NCI-H524 (cell line): ENCODE results near the gene BRIP1.
A peak's percentile ranks its signal among the peaks of the same experiment; 100 is the strongest.
"Not testable (repeated sequence)": the region's sequence is repeated elsewhere in the genome, so short reads cannot be mapped to it uniquely, and the experiment has no call there.

Experiments
- DNase-seq, 2 experiments: peaks; one replicate each; lab custom pipeline; 2025; lab: John Stamatoyannopoulos, UW

The BRIP1 gene

GRCh38 chr17:61862975-61863800, at the start of gene BRIP1:
Gene BRIP1 (minus strand): TSS chr17:61863528. CDS start chr17:61861539, 1,989 bp downstream.
- DNase-seq = peak; percentile 96 to 97

- no peak for DNase-seq
These were observed 45.1 kb upstream of the BRIP1 start for GRCh38 chr17:61908292-61909037.

- DNase-seq = no peak
These were observed 44.0 kb upstream of the BRIP1 start for GRCh38 chr17:61907361-61907760.

DNA sequence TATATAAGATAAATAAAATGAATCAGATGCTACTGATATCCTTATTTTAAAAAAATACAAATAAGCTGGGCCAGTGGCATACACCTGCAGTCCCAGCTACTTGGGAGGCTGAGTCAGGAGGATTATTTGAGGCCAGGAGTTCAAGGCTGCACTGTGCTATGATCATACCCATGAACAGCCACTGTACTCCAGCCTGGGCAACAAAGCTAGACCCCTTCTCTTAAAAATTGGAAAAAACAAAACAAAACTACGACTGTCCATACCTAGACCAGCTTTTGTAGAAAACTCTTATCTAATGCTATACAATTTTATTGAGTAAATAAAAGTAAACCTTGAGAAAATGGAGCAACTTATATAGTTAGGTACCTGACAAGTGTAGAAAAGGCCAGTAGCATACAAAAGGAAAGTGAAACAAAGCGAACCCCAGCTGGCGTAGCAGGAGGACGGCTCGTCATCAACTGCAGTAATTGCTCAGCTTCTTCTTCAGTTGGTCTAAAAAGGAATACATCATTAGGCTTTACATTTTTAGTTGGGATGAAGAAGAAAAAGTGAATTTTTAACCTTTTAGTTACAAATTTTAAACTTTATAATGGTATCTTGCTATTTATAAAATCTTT, 40.9 kb upstream of the BRIP1 start:
- DNase-seq = no peak

- no peak for DNase-seq
These were observed 39.9 kb upstream of the BRIP1 start for GRCh38 chr17:61903251-61903650.

GRCh38 chr17:61897548-61898180, 34.3 kb upstream of the BRIP1 start:
- DNase-seq = no peak

DNA sequence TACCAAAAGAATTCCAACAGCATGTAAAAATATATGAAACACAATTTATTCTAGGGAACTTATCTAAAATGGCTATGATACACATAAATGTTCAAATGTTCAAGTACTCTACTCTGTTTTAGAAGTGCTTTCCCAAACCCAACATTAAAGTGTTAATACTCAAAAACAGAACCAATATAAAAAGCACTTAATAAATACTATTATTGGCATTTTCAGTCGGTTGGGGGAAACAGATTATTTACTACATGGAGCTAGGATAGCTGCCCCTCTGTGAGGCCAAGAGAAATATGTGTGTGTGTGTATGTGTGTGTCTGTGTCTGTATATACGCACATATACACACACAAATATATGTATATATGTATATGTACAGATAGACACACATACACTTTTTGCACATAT, 32.1 kb upstream of the BRIP1 start:
- no peak for DNase-seq

DNA sequence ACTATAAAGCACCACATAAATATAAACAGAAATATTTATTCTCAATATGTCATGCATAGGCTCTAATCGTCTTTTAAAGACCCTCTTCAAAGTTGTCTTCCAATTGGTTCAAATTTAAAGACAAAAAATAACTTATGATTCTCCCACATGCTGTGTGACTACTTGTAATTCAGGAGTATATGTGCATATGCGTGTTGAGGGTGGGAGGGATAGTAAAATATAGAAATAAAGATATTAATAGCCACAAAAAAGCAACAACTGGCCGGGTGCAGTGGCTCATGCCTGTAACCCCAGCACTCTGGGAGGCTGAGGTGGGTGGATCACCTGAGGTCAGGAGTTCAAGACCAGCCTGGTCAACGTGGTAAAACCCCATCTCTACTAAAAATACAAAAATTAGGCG, 31.0 kb upstream of the BRIP1 start:
- not testable (repeated sequence) for DNase-seq

- not testable (repeated sequence) for DNase-seq
These were observed 24.4 kb upstream of the BRIP1 start for GRCh38 chr17:61887733-61888132.

DNA sequence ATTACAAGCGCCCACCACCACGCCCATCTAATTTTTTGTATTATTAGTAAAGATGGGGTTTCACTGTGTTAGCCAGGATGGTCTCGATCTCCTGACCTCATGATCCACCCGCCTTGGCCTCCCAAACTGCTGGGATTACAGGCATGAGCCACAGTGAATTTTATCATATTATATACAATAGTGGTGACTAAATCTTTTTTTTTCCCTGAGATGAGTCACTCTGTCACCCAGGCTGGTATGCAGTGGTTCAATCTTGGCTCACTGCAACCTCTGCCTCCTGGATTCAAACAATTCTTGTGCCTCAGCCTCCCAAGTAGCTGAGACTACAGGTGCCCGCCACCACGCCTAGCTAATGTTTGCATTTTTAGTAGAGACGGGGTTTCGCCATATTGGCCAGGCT, 22.5 kb upstream of the BRIP1 start:
- DNase-seq = not testable (repeated sequence)

DNA sequence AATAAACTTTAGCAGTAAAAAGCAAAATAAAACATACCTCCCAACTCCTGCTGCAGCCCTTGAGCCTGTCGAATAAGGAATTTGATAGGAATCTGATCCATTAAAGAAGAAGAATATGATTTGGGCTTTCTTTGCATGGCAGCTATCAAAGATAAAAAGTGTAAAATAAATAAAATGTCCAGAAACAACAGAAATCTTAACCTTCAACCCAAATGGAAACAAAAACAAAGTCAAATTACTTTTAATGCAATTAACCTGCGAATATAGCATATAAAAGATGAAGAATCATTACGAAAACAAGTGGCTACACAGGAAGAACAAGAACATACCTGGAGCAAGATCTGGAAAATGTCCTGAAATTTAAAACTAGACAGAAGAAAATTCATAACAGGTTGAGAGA, 21.5 kb upstream of the BRIP1 start:
- DNase-seq = no peak

- DNase-seq = no peak
These were observed 17.3 kb upstream of the BRIP1 start for GRCh38 chr17:61880589-61881102.

- DNase-seq = no peak
These were observed 15.8 kb upstream of the BRIP1 start for GRCh38 chr17:61878984-61879612.

DNA sequence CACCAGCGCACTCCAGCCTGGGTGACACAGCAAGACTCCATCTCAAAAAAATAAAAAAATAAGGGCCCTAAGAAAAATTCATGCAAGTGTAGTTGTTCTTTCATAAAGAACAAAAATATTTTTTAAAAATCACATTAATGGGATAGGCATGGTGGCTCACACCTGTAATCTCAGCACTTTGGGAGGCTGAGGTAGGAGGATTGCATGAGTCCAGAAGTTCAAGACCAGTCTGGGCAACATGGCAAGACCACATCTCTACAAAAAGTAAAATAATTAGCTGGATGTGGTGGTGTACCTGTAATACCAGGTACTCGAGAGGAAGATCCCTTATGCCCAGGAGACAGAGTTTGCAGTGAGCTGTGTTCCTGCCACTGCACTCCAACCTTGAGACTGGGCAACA, 15.2 kb upstream of the BRIP1 start:
- no peak for DNase-seq

DNA sequence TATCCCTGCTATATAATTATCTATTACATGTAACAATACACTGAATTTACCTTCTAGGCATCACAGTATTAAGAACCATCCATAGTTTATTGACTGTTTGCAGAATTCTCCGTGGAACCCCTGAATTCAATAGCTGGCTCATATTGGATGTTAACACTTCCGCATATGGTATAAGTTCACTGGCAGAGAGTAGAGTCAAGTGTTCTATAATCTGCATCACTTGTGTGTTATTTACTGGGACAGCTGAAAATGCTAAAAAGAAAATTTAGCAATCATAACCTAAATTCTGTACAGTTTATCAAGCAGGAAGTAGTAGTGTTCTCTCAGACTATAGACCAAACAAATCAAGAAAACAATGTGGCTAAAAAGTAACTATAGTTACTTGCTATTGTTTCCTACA, 14.5 kb upstream of the BRIP1 start:
- no peak for DNase-seq

GRCh38 chr17:61875804-61876203, 12.5 kb upstream of the BRIP1 start:
- no peak for DNase-seq

- no peak for DNase-seq
These were observed 12.0 kb upstream of the BRIP1 start for GRCh38 chr17:61875285-61875684.

- no peak for DNase-seq
These were observed 10.7 kb upstream of the BRIP1 start for GRCh38 chr17:61874075-61874474.

DNA sequence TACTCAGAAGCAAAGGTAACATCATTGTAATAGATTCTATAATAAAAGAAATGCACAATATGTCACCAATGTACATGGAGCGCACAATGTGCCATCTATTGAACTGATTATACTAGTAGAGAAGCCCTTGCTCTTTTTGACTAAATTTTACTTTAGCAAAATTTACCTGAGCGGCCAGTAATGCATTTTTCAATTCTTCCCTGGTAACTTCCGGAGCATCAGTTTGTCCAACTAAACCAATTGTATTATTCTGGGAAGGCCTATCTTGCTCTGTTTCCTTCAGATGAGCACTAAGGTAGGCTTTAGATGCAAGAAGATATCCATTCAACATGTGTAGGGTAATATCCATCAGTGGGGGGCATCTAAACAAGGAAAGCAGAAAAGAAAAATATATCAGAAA, 8.8 kb upstream of the BRIP1 start:
- no peak for DNase-seq

GRCh38 chr17:61869138-61869537, 5.8 kb upstream of the BRIP1 start:
- DNase-seq = no peak

DNA sequence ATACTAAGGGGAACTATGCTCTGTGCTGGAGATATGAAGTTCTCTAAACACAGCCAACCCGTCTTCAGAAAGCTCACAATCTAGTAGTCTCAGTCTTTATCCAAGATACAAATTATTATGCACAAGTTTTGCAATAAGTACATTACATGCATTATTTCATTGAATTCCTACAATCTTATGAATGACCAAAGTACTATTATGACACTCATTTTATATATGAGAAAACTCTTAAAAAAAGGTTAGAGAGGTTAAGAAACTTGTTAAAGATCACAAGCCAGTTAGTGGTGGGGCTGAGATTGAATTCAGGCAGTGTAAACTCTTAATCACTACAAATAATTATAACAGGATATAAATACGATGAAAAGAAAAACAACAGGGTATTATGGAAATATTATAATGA, 4.7 kb upstream of the BRIP1 start:
- DNase-seq = no peak

GRCh38 chr17:61867033-61867432, 3.7 kb upstream of the BRIP1 start:
- no peak for DNase-seq
